K562 (cell line): ENCODE data around the gene AP1M1. TPM values are rescaled to one million over a fixed set of nuclear protein-coding genes. Genes with fewer than 3 reads are reported as not detected.

Experiments
- ATAC-seq: fragments of 200-7000 bp; cut with Tn5 transposase; 3 replicates; pipeline ENCODE4 v1.9.1; 2020; ENCODE audit warnings: moderate library complexity
- BruUV-seq: library from RNA; stranded (reverse); fragments of 400-500 nt; replicated peaks from 2 replicates; lab custom pipeline; 2021; lab: Mats Ljungman, UMichigan
- CTCF ChIA-PET: fragments of 300-600 bp; formaldehyde crosslinking; extraction: SDS; loops from one replicate; lab custom pipeline; 2021; ENCODE audit warnings: low intra/inter-chr PET ratio; lab: Yijun Ruan, JAX
- POLR2A ChIA-PET: fragments of 300-600, 350-650 bp; sonication (Branson Sonifier 250); formaldehyde crosslinking; extraction: SDS; loops from one replicate; lab custom pipeline; 2021; ENCODE audit warnings: antibody characterized with exemption, inconsistent platforms; lab: Yijun Ruan, JAX
- DNase-seq, 4 experiments: peaks; one replicate each; pipeline versions ENCODE4 v3.0.0 to v3.0.0-alpha.2; 2011 to 2018; ENCODE audit warnings: low spot score in 3 of 4, mixed read lengths in 3 of 4; ENCODE audit errors: extremely low read depth in 1 of 4
- FAIRE-seq: peaks from 2 replicates; lab custom pipeline; 2011; peaks lifted over from hg19 to GRCh38; lab: Jason Lieb, UNC
- H2AFZ ChIP-seq: 2 replicates; pipeline ENCODE4 v1.6.0; 2011; ENCODE audit warnings: low read depth, low read length, control low read depth, inconsistent platforms
- H3K27ac ChIP-seq: fragments of 200-600 bp; 3 replicates; pipeline ENCODE4 v1.8.0; 2011; ENCODE audit warnings: low read depth, mild to moderate bottlenecking, control low read depth, inconsistent platforms, low read length, moderate library complexity, mixed read lengths; ENCODE audit errors: extremely low read depth
- H3K27me3 ChIP-seq, 2 experiments: fragments of 300-600 bp in 1 of 2; 2 replicates in 1 of 2; 3 replicates in 1 of 2; pipeline versions ENCODE4 v1.6.0 to v1.8.0; 2011; ENCODE audit warnings: inconsistent platforms in 2 of 2, low read length in 2 of 2, mild to moderate bottlenecking in 1 of 2, mixed read lengths in 1 of 2, moderate library complexity in 1 of 2; ENCODE audit not compliant: control insufficient read depth in 2 of 2, insufficient read depth in 2 of 2
- H3K36me3 ChIP-seq: fragments of 300-600 bp; 3 replicates; pipeline ENCODE4 v1.8.0; 2011; ENCODE audit warnings: mild to moderate bottlenecking, low read length, inconsistent platforms; ENCODE audit not compliant: control insufficient read depth, insufficient read depth
- H3K4me1 ChIP-seq, 2 experiments: fragments of 200-600 bp in 1 of 2; replicated peaks in 1 of 2; 2 replicates in 1 of 2; 3 replicates in 1 of 2; pipeline versions ENCODE4 v1.5.1 to v1.8.0; 2011; ENCODE audit warnings: inconsistent platforms in 2 of 2, low read length in 2 of 2, mild to moderate bottlenecking in 1 of 2, mixed read lengths in 1 of 2, moderate library complexity in 1 of 2; ENCODE audit not compliant: control insufficient read depth in 2 of 2, insufficient read depth in 2 of 2
- H3K4me2 ChIP-seq: 2 replicates; pipeline ENCODE4 v1.6.1; 2011; ENCODE audit warnings: low read length, control low read depth, inconsistent platforms, mixed read lengths; ENCODE audit not compliant: insufficient read depth
- H3K4me3 ChIP-seq: fragments of 200-600 bp; sonication (generic), shearing (Covaris generic); 2 replicates; pipeline ENCODE4 v1.5.1; 2016; ENCODE audit warnings: control low read depth, inconsistent platforms
- H3K79me2 ChIP-seq: fragments of 200-600 bp; 3 replicates; pipeline ENCODE4 v1.8.0; 2011; ENCODE audit warnings: low read length, inconsistent platforms; ENCODE audit not compliant: control insufficient read depth, insufficient read depth
- H3K9ac ChIP-seq, 2 experiments: 2 replicates each; pipeline versions ENCODE4 v1.6.0 to v1.6.1; 2011; ENCODE audit warnings: low read depth in 2 of 2, low read length in 2 of 2, control low read depth in 1 of 2, inconsistent platforms in 1 of 2, mild to moderate bottlenecking in 1 of 2, mixed read lengths in 1 of 2; ENCODE audit not compliant: insufficient read depth in 1 of 2
- H3K9me1 ChIP-seq: one replicate; pipeline ENCODE4 v1.6.0; 2011; ENCODE audit warnings: inconsistent platforms, mild to moderate bottlenecking, low read length, moderate library complexity; ENCODE audit not compliant: control insufficient read depth, insufficient read depth
- H3K9me3 ChIP-seq: replicated peaks from 2 replicates; pipeline ENCODE4 v1.5.1; 2011; ENCODE audit warnings: low read depth, low read length, inconsistent platforms; ENCODE audit not compliant: control insufficient read depth, insufficient read depth
- H4K20me1 ChIP-seq: replicated peaks from 2 replicates; pipeline ENCODE4 v1.6.1; 2011; ENCODE audit warnings: low read length, inconsistent platforms, mixed read lengths; ENCODE audit not compliant: control insufficient read depth, insufficient read depth
- CBX2 ChIP-seq: fragments of 200-600 bp; sonication (generic); IDR thresholded peaks from one replicate; pipeline ENCODE4 v1.6.1; 2012; ENCODE audit warnings: mild to moderate bottlenecking, low read length, inconsistent platforms; ENCODE audit not compliant: insufficient read depth, poor library complexity, severe bottlenecking
- FOSL1 ChIP-seq: fragments of 200-800 bp; sonication (Bioruptor generic); conservative IDR thresholded peaks from 2 replicates; pipeline ENCODE4 v1.6.1; 2016; ENCODE audit warnings: missing genetic modification characterization, missing compliant biosample characterization
- GATAD2A ChIP-seq: fragments of 450-650 bp; IDR thresholded peaks from 2 replicates; pipeline ENCODE4 v1.6.1; 2017
- HDAC3 ChIP-seq: fragments of 450-650 bp; IDR thresholded peaks from 2 replicates; pipeline ENCODE4 v1.6.1; 2018; ENCODE audit warnings: borderline replicate concordance, mild to moderate bottlenecking, moderate library complexity; ENCODE audit not compliant: partially characterized antibody
- HLTF ChIP-seq: fragments of 450-650 bp; IDR thresholded peaks from 2 replicates; pipeline ENCODE4 v1.6.1; 2016
- KLF6 ChIP-seq: fragments of 250-450 bp; sonication (Bioruptor Pico); IDR thresholded peaks from 2 replicates; pipeline ENCODE4 v1.4.0; 2020; ENCODE audit warnings: mild to moderate bottlenecking, moderate library complexity, borderline replicate concordance
- MTA3 ChIP-seq: fragments of 450-650 bp; formaldehyde crosslinking; IDR thresholded peaks from 2 replicates; pipeline ENCODE4 v1.6.1; 2017; ENCODE audit warnings: mild to moderate bottlenecking, borderline replicate concordance
- PRMT5 ChIP-seq: sonication (generic); formaldehyde crosslinking; IDR thresholded peaks from 2 replicates; pipeline ENCODE4 v1.5.0; 2020; ENCODE audit warnings: missing genetic modification reagents
- YBX1 ChIP-seq: fragments of 450-650 bp; IDR thresholded peaks from 2 replicates; pipeline ENCODE4 v1.7.1; 2016; ENCODE audit warnings: mild to moderate bottlenecking
- ZC3H11A ChIP-seq: IDR thresholded peaks from 2 replicates; pipeline ENCODE4 v1.6.1; 2012; ENCODE audit warnings: low read depth, low read length, improper control_type of control experiment
- ZNF274 ChIP-seq: IDR thresholded peaks from 2 replicates; pipeline ENCODE4 v1.6.1; 2011; ENCODE audit warnings: low read depth, mild to moderate bottlenecking, low read length, moderate library complexity, borderline replicate concordance
- WGBS: fragments of 100-300 bp; shearing (Covaris generic); methylation state at CpG from one replicate; pipeline ENCODE4 v1.1.6; 2016; ENCODE audit warnings: low coverage, mixed read lengths; ENCODE audit not compliant: insufficient coverage; ENCODE audit errors: missing lambda C conversion rate; 5-methylcytosine and 5-hydroxymethylcytosine counted together
- in situ Hi-C: fragments of 300-500 bp; cut with MboI; formaldehyde crosslinking; loops from 4 replicates; pipeline ENCODE4 v1.15.0; 2018; ENCODE audit warnings: inconsistent platforms, mixed read lengths
- intact Hi-C: fragments of 100-400 bp; cut with micrococcal nuclease; formaldehyde crosslinking; loops from 2 replicates; pipeline ENCODE4 v1.14.2; 2022
- polyA plus RNA-seq, 8 experiments: library from polyadenylated mRNA; depleted of rRNA in 4 of 8; stranded (reverse) in 5 of 8; unstranded in 3 of 8; fragments of >200 nt; fragmentation: Nextera tagmentation in 2 of 8; fragmentation: Illumina TruSeq in 1 of 8; extraction: Ambion mirVana in 2 of 8; extraction: Trizol in 1 of 8; gene quantifications; 2 replicates each; pipeline versions ENCODE4 v1.2.1 to v1.2.3, GENCODE V29; 2011 to 2014; ENCODE audit warnings: inconsistent platforms in 1 of 8, missing spikeins in 1 of 8
- total RNA-seq, 7 experiments: library from RNA; depleted of rRNA in 6 of 7; stranded (reverse); fragments of >200 nt in 6 of 7; fragmentation: Illumina TruSeq in 2 of 7; extraction: Trizol in 2 of 7; gene quantifications; 2 replicates each; pipeline versions ENCODE4 v1.2.1 to v1.2.3, GENCODE V29; 2011 to 2021; ENCODE audit warnings: low replicate concordance in 1 of 7
- TF ChIP-seq, protein P1 (sequence below): fragments of 250-450 bp; sonication (Bioruptor Pico); IDR thresholded peaks from 2 replicates; pipeline ENCODE4 v1.8.0; 2022; ENCODE audit warnings: moderate library complexity, mild to moderate bottlenecking, inconsistent platforms
- TF ChIP-seq, protein P2 (sequence below): fragments of 450-650 bp; IDR thresholded peaks from 2 replicates; pipeline ENCODE4 v1.6.1; 2018; ENCODE audit warnings: mild to moderate bottlenecking, low read depth; ENCODE audit not compliant: partially characterized antibody
- TF ChIP-seq, protein P3 (sequence below), 2 experiments: fragments of 450-650 bp; conservative IDR thresholded peaks; 2 replicates each; pipeline ENCODE4 v1.6.1; 2017; ENCODE audit warnings: mild to moderate bottlenecking in 2 of 2, moderate library complexity in 2 of 2

Gene AP1M1
- total and polyA plus RNA-seq, 9 of the 15 experiments (the other 6 are each of a cell fraction or from before 2014, with no cell fraction given), result 0.87 to 56.2 (median 29.1) TPM

DNA sequence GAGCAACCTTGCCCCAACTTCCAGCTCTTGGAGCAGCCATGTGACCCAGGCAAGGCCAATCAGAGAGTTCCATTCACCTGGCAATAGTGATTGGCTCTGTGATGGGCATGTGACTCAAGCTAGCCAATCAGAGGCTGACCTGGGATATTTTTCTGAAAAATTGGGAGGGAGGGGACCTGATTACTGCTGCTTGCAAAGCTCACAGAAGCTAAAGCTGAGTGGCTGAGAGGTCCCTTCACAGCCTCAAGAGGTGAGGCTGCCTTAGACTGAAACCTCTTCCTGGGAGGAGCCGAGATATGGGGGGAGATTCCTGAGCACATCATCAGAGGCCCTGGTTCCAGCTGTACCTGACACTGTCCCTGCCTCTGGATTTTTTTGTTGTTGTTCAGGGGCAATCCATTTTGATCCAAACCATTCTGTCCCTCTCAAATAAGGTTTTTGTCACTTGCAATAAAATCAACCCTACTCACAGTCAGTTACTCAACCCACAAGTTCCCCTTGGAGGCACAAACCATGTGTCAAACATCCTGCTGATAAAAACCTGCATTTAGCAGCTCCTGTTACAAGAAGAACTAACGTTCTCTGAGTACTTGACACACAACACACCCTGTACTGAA lies 29.1 kb upstream of the AP1M1 start (continued):
- TF ChIP-seq PRMT5 (CRISPR knock-in tag), result no peak
- TF ChIP-seq GATAD2A, result no peak
- TF ChIP-seq HLTF, result no peak

DNA sequence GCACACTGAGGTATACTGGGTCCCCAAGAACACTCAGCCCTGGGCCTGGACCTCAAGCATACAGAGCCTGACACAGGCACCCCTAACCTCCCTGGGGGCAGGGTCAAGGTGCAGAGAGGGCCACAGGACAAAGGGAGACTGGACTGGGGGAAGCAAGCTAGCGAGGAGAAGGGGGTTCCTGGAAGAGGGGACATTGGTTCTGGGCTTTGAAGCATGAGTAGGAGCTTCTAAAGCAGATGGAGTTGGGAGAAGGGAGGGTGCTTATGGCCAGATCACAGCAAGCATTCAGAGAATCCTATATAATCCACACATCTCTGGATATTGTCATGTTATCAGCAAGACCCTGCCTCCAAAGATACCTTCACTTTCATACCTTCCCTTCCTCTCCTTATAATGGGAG lies 27.6 kb upstream of the AP1M1 start:
- Histone ChIP-seq H2AFZ (no peak overlapping the region), H3K79me2 (no peaks in the 10 kb centered on the region), H3K4me1 (peaks cover 0 to 3% of the 10 kb centered on the region in 2 experiments; a peak in 1 of 5 replicates), H3K9me3 (peaks cover 3% of the 10 kb centered on the region; the same call in 1 of the 2 replicates), H3K9me1 (no peaks in the 10 kb centered on the region), H3K27me3 (peaks cover 0 to 12% of the 10 kb centered on the region in 2 experiments; a peak in 2 of 5 replicates), H3K4me2 (no peak overlapping the region), H3K27ac (no peak overlapping the region), H3K36me3 (no peaks in the 10 kb centered on the region), H4K20me1 (no peaks in the 10 kb centered on the region), H3K4me3 (no peak overlapping the region), H3K9ac (no peak overlapping the region)
- no peak for FAIRE-seq
- WGBS, result 0% methylated on average over 1 of the region's 1 CpG
- CTCF ChIA-PET, result no interaction called here
- DNase-seq, result no peak
- in situ Hi-C loops, result no loop called here
- intact Hi-C loops, result no loop called here
- ATAC-seq, result no peak
- BruUV-seq, result no TSS peak
- POLR2A ChIA-PET, result interaction anchor here (0.6 to 1.4 kb wide), 3 partner anchors 15 to 621 kb away, joined by 3 to 6 read pairs (median 3); partner anchors contain the start of gene FAM32A
- TF ChIP-seq GATAD2A (no peak), MTA3 (no peak), ZC3H11A (no peak), KLF6 (CRISPR knock-in tag) (no peak), HDAC3 (no peak), FOSL1 (no peak), CBX2 (no peak), ZNF274 (no peak), YBX1 (no peak)
- TF ChIP-seq, protein P1, sequence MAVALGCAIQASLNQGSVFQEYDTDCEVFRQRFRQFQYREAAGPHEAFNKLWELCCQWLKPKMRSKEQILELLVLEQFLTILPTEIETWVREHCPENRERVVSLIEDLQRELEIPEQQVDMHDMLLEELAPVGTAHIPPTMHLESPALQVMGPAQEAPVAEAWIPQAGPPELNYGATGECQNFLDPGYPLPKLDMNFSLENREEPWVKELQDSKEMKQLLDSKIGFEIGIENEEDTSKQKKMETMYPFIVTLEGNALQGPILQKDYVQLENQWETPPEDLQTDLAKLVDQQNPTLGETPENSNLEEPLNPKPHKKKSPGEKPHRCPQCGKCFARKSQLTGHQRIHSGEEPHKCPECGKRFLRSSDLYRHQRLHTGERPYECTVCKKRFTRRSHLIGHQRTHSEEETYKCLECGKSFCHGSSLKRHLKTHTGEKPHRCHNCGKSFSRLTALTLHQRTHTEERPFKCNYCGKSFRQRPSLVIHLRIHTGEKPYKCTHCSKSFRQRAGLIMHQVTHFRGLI, result no peak
- TF ChIP-seq, protein P2, sequence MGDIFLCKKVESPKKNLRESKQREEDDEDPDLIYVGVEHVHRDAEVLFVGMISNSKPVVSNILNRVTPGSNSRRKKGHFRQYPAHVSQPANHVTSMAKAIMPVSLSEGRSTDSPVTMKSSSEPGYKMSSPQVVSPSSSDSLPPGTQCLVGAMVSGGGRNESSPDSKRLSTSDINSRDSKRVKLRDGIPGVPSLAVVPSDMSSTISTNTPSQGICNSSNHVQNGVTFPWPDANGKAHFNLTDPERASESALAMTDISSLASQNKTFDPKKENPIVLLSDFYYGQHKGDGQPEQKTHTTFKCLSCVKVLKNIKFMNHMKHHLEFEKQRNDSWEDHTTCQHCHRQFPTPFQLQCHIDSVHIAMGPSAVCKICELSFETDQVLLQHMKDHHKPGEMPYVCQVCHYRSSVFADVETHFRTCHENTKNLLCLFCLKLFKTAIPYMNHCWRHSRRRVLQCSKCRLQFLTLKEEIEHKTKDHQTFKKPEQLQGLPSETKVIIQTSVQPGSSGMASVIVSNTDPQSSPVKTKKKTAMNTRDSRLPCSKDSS, result no peak
- TF ChIP-seq, protein P3, sequence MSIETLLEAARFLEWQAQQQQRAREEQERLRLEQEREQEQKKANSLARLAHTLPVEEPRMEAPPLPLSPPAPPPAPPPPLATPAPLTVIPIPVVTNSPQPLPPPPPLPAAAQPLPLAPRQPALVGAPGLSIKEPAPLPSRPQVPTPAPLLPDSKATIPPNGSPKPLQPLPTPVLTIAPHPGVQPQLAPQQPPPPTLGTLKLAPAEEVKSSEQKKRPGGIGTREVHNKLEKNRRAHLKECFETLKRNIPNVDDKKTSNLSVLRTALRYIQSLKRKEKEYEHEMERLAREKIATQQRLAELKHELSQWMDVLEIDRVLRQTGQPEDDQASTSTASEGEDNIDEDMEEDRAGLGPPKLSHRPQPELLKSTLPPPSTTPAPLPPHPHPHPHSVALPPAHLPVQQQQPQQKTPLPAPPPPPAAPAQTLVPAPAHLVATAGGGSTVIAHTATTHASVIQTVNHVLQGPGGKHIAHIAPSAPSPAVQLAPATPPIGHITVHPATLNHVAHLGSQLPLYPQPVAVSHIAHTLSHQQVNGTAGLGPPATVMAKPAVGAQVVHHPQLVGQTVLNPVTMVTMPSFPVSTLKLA (conservative IDR thresholded peaks at IDR 0.05), result no peak
